Stimulated activated CD4-positive, alpha-beta T cell treated with anti-CD3 and anti-CD28 coated beads, Interleukin-1b, Interleukin-23, amount 100 ng/mL, for 1 hour (primary cell): ENCODE data around the gene DRAP1.

Experiments
- DNase-seq, 2 donors: peaks; one replicate each; pipeline ENCODE4 v3.0.0-alpha.2; 2020; ENCODE audit warnings: low read depth in 2 of 2

Gene DRAP1

GRCh38 chr11:65961267-65962140, 42.3 kb downstream of the DRAP1 start, which contains the start of gene SART1:
Gene SART1 (plus strand): TSS chr11:65961734. CDS start chr11:65961781, 47 bp downstream.
- DNase-seq = peak; percentile 79 to 90

GRCh38 chr11:65962141-65962564, 42.9 kb downstream of the DRAP1 start:
- DNase-seq = no peak

DNA sequence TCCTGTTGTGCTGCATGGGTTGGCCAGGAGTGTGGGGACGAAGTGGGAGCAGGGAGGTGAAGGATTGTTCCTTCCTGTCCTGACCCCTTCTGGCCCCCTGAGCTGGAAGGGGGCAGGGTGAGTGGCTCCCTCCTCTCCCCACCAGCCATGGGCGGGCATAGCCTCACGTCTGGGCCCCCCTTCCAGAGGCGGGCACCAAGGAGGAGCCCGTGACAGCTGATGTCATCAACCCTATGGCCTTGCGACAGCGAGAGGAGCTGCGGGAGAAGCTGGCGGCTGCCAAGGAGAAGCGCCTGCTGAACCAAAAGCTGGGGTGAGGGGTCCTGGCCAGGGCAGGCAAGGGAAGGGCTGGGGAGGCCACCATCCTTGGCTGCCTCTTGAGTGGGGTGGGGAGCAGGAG, 45.7 kb downstream of the DRAP1 start:
- no peak for DNase-seq

- DNase-seq = no peak
These were observed 46.9 kb downstream of the DRAP1 start for GRCh38 chr11:65965986-65966762.

- no peak for DNase-seq
These were observed 48.2 kb downstream of the DRAP1 start for GRCh38 chr11:65967329-65967934.

DNA sequence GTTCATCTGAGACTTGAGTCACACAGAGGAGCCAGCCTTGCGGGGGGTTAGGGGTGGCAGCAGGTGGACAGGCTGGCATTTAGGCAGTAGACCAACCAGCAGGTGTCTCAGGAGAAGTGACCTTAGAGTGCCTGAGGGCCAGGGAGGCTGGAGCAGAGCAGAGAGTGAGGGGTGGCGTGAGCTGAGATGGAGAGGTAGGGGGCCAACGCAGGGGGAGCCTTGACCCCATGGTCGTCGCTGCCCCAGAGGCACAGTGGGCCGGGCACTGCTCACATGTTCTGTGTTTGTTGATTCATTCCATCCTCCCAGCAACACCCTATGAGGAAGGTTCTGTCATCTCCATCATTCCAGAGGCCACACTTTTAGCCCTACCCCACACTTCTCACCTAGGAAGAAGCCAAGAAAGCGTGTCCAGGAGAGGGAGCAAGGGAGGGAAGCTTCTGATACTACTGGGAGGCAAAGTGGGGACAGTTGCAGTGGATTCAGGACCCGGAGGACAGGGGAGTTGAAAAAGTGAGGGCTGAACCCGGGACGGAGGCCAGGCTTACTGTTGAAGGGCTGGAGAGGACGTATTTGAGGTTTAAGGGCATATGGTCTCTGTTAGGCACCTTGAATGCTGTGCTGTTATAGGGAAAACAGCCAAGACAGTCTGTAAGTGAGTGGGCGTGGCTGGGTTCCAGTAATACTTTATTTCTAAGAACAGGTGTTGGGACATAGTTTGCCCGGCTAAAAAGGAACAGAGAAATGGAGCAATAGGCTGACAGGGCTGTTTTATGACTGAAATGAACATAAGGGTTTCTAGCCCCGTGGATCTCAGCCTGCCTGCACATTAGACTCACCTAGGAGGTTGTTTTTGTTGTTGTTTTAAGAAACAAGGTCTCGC, 49.6 kb downstream of the DRAP1 start:
- no peak for DNase-seq
